ENCODE data around the gene FRRS1.

The FRRS1 gene

GRCh38 chr1:99675994-99676393 is 90.4 kb downstream of the FRRS1 start:
- DNase-seq (ENCODE audit: low spot score): no peak

DNA sequence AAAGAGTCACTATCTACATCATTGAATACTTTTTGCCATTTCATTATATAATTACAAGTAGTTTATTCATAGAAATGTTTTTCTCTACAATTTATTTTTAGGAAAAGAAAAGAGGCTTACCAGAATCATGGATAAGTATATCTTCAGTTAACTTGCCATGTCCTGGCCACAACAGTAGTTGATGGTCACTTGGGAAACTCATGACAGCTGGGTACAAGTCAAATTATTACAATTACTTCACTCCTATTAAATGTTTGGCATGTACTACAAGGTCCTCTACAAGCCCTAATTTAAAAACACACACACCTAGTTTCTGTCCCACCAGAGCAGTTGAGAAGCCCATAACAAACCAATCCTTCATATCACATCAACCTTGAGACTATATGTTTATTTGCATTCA is 91.1 kb downstream of the FRRS1 start:
- no peak for DNase-seq (ENCODE audit: low spot score)

- no peak for DNase-seq (ENCODE audit: low spot score)
Observed at GRCh38 chr1:99674115-99675064, 92.0 kb downstream of the FRRS1 start.

DNA sequence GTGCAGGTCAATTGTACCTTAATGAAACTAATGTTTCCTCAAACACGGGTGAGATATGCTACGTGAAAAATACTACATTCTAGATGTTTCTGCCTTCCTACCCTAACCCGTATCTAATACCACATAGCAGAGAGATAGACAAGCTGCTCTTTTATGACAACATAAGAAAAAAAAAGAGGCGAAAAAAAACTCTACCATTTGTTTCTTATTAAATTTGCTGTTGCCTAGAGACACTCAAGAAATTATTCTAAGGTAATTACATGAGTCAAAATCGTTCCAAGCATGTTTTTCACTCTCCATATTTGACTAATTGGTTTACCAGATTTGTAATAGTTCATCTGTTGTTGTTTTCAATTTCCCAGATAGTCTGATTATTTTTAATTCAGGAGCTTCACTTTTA is 93.1 kb downstream of the FRRS1 start:
- DNase-seq (ENCODE audit: low spot score): no peak

GRCh38 chr1:99672530-99673213 is 93.8 kb downstream of the FRRS1 start:
- no peak for DNase-seq (ENCODE audit: low spot score)

DNA sequence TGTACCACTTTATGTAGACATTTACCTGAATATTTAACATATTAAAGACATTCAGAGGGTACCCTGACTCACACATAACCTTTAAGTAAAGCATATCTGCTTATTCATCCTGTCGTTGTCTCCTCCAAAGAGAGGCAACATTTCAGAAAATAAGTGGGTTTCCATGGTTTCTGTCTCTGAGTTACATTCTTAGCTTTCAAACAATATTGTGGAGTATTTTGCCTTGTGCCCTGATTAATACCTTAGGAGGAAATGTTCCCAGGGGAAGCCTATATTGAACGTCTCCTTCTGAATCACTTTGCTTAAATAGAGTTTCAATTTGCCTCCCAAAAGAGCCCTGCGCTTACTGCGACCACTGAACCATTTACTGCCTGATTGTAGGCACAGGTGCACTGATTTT is 94.4 kb downstream of the FRRS1 start:
- no peak for DNase-seq (ENCODE audit: low spot score)

DNA sequence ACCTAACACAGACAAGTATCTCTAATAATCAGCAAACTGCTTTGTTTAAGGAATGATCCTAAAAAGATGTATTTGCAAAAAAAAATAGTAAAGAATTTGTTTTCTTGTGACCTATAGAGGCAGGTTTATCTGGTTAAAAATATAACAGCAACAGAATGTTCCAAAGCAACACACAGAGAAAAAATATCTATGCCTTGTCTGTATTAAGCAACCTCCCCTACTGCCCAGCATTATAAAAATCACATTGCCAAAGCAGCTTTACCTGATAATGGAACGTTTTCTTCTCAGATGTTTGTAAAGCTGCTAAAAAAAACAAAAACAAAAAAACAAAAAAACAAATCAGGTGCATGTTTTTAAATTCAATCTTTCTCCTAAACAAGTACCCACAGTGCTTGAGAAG is 95.9 kb downstream of the FRRS1 start:
- no peak for DNase-seq (ENCODE audit: low spot score)

- DNase-seq (ENCODE audit: low spot score): no peak
Observed at GRCh38 chr1:99669821-99670220, 96.6 kb downstream of the FRRS1 start.

DNA sequence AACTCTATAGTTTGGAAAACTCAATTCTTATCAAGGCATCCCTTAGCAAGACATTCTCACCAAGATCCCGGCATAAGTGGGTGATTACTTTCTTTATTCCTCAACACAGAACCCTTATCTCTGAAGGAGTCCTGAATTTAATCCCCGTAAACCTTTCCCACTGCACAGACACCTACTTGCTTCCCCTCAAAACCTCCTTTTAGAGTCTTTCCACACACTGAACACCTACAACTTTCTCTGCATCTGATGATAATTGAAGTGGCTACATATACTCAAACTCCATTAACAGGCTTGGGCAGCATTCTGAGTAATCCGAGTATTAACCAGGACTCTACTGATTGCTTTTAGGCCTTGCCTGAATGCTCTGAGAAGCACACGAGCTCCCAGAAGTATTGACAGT is 97.1 kb downstream of the FRRS1 start:
- no peak for DNase-seq (ENCODE audit: low spot score)

- DNase-seq (ENCODE audit: low spot score): no peak
Observed at GRCh38 chr1:99665212-99665611, 101.2 kb downstream of the FRRS1 start.

- no peak for DNase-seq (ENCODE audit: low spot score)
Observed at GRCh38 chr1:99663501-99663900, 102.9 kb downstream of the FRRS1 start.

- no peak for DNase-seq (ENCODE audit: low spot score)
Observed at GRCh38 chr1:99662539-99663080, 103.8 kb downstream of the FRRS1 start.

GRCh38 chr1:99661780-99662179 is 104.7 kb downstream of the FRRS1 start:
- DNase-seq (ENCODE audit: low spot score): no peak

DNA sequence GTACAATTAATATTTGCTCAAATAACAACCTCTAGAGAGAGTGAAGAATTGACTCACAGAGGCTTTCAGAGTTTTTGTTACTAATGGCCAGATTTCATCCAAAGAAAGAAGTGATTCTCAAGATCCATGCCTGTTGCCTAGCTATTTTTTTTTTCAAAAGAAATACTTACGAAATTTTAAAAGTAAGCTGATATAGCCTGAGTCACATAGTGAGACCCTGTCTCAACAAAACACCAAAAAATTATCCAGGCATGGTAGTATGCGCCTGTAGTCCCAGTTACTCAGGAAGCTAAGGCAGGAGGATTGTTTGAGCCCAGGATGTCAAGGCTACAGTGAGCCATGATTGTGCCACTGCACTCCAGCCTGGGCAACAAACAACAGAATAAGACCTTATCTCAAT is 105.9 kb downstream of the FRRS1 start:
- no peak for DNase-seq (ENCODE audit: low spot score)

GRCh38 chr1:99659755-99660210 is 106.7 kb downstream of the FRRS1 start:
- DNase-seq (ENCODE audit: low spot score): no peak

All from germinal center (tissue), 1 donor.